ENCODE results near the gene SLC37A2.

The SLC37A2 gene

GRCh38 chr11:125111343-125112207, 48.5 kb downstream of the SLC37A2 start, which contains the start of gene TMEM218:
TSS of gene TMEM218 (minus strand) at chr11:125111626. CDS start at chr11:125102241, 9,385 bp downstream.
- DNase-seq, result peak; percentile 86

DNA sequence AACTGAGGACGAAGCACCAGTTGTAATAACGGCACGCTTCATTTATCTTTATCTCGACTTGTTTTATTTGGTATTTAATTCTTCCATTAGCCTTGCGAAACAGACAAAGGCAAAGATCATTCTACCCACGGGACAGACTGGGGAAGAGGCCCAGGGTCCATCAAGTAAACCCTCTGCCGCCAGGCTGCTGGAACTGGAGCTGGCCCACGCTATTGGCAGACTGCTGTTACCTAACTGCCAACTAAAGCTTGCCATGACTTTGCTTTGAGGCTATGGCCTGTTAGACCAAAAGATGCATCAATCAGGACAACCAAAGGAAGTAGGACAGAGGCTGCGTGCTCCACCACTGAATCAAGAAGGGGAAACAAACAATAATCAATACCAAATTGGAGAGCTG, 49.1 kb downstream of the SLC37A2 start:
- DNase-seq, result no peak

- DNase-seq, result no peak
These were observed 51.4 kb downstream of the SLC37A2 start for GRCh38 chr11:125114518-125114917.

DNA sequence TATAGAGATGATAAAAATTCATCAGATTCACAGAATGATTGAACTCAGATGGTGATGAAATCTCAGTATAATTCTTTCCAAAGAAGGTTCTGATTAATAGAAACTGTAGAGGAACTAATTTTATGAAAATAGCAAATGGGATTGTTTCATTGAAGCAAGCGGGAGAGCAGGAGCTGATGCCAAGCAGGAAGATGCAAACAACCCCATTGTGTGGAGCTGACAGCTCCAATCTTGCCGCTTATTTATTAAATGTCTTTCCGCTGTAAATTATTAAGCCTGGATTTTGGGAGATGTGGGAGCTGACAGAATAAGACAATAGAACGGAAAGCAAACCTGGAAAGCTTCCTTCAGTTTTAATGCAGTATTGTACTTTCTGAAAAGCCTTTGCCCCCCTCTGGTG, 54.3 kb downstream of the SLC37A2 start:
- DNase-seq, result no peak

- DNase-seq, result no peak
These were observed 60.3 kb downstream of the SLC37A2 start for GRCh38 chr11:125123194-125123946.

GRCh38 chr11:125123947-125124617, 61.0 kb downstream of the SLC37A2 start:
- DNase-seq, result no peak

DNA sequence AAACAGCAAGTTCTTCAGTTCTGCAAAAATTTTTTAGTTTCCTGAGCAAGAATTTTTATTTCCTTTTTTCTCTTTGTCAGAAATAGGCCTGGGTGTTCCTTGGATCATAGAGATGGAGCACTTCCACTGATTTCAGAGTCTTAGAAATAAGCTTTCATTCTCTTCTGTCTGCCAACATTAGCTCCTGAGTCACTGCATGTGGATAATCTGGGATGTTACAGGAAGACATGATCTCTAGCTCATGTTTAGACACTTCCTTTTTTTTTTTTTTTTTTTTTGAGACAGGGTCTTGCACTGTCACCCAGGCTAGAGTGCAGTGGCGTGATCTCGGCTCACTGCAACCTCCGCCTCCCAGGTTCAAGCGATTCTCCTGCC, 61.5 kb downstream of the SLC37A2 start:
- DNase-seq, result no peak

DNA sequence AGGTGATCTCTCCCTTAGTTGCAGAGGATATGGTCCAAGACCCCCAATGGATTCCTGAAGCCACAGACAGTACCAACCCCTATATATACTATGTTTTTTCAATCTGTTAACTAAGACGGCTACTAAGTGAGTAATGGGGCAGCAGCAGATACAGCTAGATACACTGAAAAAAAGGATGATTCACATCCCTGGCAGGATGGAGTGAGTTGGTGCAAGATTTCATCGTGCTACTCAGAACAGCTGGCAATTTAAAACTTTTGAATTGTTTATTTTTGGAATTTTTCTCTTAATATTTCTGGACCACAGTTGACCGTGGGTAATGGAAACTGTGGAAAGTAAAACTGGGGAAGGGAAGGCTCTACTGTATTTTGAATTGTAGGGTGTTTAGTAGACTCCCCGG, 65.3 kb downstream of the SLC37A2 start:
- no peak for DNase-seq

DNA sequence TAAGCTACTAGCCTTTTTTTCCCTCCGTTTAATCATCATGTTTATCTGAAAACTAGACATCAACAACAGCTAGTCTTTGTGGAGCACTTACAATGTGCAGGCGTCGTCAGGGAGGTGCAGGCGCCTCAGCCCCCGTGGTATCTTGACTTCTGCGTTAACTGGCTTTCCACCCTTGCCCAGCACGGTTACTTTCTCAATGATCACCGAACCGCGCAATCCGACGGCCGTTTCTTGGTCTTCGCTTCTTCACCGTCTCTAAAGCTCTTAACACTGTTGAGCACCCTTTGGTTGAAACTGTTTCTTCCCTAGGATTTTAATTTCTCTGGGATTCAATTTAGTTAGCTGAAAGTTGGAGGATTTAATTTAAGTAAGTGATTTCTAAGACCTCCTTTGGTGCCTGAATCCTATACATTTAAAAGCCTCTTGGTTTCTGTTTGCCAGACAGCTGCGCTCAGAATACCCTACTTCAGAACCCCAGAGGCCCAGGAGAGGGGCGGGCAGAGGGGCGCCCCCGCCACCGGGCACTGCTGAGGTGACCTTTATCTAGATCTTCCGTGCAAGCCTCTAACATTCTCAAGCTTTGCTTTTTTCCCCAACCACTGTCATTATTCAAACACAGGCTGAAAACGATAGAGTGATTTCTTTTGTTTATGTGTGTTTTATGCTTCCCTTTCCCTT, 66.3 kb downstream of the SLC37A2 start:
- no peak for DNase-seq

DNA sequence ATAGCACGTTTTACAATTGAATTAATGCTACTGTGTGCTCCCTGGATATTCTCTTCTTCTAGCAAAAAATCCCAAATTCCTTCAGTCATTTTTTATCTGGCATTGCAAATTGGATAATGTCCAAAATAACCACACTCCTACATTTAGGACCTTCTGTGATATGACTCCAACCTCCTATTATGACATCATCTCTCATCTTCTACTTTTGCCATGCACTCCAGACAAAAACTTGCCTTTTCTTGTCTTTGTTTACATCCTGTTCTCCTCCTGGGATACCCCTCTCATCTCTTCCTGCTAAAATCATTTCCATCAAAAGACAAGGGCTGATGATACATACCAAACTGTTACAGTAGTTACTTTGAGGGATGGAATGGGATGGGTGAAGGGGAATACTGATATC, 69.0 kb downstream of the SLC37A2 start:
- DNase-seq, result no peak

- no peak for DNase-seq
These were observed 69.5 kb downstream of the SLC37A2 start for GRCh38 chr11:125132596-125132995.

- DNase-seq, result no peak
These were observed 72.9 kb downstream of the SLC37A2 start for GRCh38 chr11:125136001-125136400.

DNA sequence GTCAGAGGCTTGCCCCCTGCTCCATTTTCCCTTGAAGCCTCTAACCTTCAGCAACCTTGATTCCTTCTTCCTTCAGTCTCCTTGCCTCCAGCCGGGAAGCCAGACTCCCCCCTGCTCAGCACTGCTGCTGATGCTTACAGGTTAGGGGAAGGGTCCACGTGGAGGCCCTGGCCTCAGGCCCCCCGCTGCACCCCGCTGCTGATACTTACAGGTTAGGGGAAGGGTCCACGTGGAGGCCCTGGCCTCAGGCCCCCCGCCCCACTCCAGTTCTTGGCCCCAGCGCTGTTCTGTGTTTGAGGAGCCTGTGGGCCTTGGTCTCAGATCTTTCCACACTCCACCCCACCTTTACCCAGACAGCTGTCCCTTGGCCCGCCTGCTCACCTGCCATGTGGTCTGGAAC, 75.9 kb downstream of the SLC37A2 start:
- DNase-seq, result no peak

DNA sequence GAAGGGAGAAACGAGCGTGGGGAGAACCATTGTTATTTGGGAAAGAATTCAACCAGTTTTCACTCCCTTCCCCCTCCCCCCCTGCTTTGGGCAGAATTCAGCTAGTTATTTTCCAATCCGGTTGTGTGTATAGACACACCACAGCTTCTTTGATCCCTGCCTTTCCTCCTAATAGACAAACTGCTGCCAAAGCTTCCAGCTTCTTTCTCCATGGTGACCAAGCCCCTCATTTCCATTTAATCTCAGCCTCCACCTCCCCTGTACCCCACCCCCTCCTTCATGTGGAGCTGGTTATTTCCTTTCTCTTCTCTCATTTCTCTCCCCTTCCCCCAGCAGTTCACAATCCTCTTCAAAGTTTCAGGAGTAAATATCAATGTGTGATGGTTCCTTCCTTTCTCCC, 76.7 kb downstream of the SLC37A2 start:
- DNase-seq, result no peak

Data from T-helper 9 cell (primary cell).